Urinary bladder (tissue), 4 donors: ENCODE results near the gene PIK3AP1. TPM values are rescaled to one million over a fixed set of nuclear protein-coding genes. Genes with fewer than 3 reads are reported as not detected.

Experiments
- DNase-seq: peaks from one replicate; pipeline ENCODE4 v3.0.0-alpha.2; 2015; ENCODE audit errors: extremely low spot score
- H3K27ac ChIP-seq: one replicate; pipeline ENCODE4 v1.5.1; 2013; ENCODE audit warnings: low read depth, mild to moderate bottlenecking, moderate library complexity
- H3K36me3 ChIP-seq: one replicate; pipeline ENCODE4 v1.6.1; 2013; ENCODE audit warnings: mild to moderate bottlenecking, moderate library complexity; ENCODE audit not compliant: insufficient read depth
- H3K4me1 ChIP-seq: one replicate; pipeline ENCODE4 v1.6.1; 2013; ENCODE audit warnings: mild to moderate bottlenecking, moderate library complexity; ENCODE audit not compliant: insufficient read depth
- H3K4me3 ChIP-seq: one replicate; pipeline ENCODE4 v1.5.1; 2013; ENCODE audit warnings: low read depth, low read length
- WGBS: extraction: QIAGEN DNeasy Blood & Tissue Kit; methylation state at CpG from one replicate; pipeline ENCODE4 v1.1.7; 2013; 5-methylcytosine and 5-hydroxymethylcytosine counted together
- polyA plus RNA-seq: library from polyadenylated mRNA; stranded (reverse); fragments of 200-250 nt; gene quantifications from one replicate; pipeline ENCODE4 v1.2.3, GENCODE V29; 2013
- total RNA-seq: library from RNA; depleted of rRNA; stranded (reverse); fragments of >200 nt; gene quantifications from one replicate; pipeline ENCODE4 v1.2.3, GENCODE V29; 2014
- donor health status: healthy with polysubstance abuse.
- donor health status: healthy.

The PIK3AP1 gene
- total and polyA plus RNA-seq, 2 donors: 3.7 to 6.6 TPM

DNA sequence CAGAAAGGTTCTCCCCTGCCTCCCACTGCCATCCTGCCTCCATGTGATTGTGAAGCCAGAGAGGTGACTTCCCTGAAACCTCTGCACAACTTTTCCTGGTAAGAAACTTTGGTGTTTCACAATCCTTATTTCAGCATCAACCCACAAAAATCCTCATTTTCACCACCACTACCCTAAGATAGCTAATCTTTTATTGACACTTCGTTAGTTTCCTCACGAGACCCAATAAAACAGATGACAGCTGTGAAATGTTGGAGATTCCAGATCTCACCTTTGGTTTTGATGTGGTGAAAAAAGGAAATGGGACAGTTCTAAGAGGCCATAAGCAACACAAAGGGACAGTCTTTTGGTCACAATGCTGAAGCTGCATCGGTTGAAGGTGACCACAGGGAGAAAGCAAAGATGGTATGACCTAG, 73.6 kb downstream of the PIK3AP1 start:
- Histone ChIP-seq H3K4me3 (no peak overlapping the region), H3K36me3 (no peaks in the 10 kb centered on the region), H3K27ac (no peak overlapping the region), H3K4me1 (no peaks in the 10 kb centered on the region)
- no peak for DNase-seq
- WGBS: 61% methylated on average over 3 of the region's 3 CpGs

DNA sequence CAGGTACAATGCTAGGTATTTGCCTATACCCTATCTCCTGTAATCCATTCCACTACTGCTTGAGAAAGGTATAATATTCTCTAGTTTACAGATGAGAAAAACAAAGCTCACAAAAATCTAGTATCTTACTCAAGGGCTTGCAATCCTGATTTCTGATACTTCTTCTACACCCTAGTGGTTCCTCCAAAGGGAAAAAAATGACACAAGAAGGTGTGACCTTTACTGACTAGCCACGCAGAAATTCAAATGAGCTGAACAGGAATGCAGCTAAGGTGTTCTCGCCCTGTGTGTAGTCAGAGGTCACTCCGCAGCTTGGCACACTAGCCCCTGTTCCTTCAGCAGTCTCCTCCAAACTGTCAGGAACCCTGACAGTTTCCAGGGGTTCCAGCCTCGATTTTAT, 74.0 kb downstream of the PIK3AP1 start:
- WGBS: 77% methylated on average over 4 of the region's 4 CpGs
- H3K27ac ChIP-seq: no peak overlapping the region
- H3K4me1 ChIP-seq: no peaks in the 10 kb centered on the region
- no peaks in the 10 kb centered on the region for H3K36me3 ChIP-seq
- no peak overlapping the region for H3K4me3 ChIP-seq
- no peak for DNase-seq

DNA sequence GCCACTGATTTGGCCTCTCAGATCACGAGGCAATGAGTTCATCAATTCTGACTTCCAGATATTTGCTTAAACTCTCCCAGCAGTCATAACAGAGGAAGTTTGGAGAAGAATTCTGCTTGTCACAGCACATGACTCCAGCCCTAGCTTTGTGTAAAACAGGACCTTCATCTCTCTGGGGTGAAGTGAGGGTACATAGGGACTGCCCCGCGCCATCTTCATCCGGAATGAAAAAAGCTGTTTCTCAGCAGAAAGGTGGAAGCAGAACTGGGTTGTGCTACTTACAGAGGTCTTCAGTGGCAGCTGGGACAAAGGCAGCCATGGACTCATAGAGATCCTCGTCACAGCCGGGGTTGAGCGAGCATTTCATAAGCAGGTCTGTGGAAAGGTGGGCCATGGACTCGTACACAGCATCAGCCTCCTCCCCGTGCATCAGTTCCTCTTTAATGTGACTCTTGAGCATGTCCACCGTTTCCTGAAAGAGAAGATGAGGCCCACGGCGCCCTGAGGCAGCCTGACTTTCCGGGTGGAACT, 75.1 kb downstream of the PIK3AP1 start:
- 87% methylated on average over 13 of the region's 13 CpGs for WGBS
- Histone ChIP-seq H3K4me3 (no peak overlapping the region), H3K4me1 (no peaks in the 10 kb centered on the region), H3K36me3 (no peaks in the 10 kb centered on the region), H3K27ac (no peak overlapping the region)
- no peak for DNase-seq

DNA sequence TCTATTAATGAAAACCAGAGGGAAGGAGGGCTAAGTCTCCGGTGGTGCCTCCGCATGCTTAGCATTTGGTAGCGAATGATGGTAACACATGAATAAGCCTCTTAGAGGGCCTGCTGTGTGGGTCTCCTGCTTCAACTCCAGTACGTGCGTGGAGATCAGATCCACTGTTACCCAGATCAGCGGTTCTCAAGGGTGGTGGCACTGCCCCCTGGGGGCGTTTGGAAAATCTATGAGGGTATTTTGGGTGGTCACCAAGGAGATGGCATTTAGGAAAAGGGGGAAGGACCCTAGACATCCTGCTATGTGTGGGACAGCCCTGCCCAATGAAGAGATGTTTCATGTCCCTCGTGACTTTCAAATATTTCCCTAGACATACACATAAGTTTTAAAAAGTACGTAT, 76.4 kb downstream of the PIK3AP1 start:
- no peak for DNase-seq
- no peak overlapping the region for H3K4me3 ChIP-seq
- no peak overlapping the region for H3K27ac ChIP-seq
- WGBS: 82% methylated on average over 9 of the region's 9 CpGs
- no peaks in the 10 kb centered on the region for H3K36me3 ChIP-seq
- no peaks in the 10 kb centered on the region for H3K4me1 ChIP-seq

DNA sequence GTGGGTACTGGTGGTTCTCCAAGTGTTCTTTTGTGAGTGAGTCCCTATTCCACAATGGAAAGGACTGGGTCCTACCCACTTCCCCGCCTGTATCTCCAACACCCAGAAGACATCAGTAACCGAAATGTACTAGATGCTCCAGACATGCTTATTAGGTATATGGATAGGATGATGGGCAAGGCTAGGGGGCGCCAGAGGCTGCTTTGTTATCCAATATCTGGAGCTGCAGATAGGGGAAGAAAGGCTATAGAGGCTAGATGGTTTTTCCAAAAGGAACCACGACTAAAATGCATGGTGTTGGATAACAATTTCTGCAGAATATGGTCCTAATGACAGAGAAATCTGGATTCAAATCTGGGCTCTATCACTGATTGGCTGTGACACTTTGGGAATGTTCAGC, 77.3 kb downstream of the PIK3AP1 start:
- H3K4me1 ChIP-seq: no peaks in the 10 kb centered on the region
- H3K4me3 ChIP-seq: no peak overlapping the region
- WGBS: 54% methylated on average over 4 of the region's 4 CpGs
- no peak overlapping the region for H3K27ac ChIP-seq
- no peak for DNase-seq
- H3K36me3 ChIP-seq: no peaks in the 10 kb centered on the region

DNA sequence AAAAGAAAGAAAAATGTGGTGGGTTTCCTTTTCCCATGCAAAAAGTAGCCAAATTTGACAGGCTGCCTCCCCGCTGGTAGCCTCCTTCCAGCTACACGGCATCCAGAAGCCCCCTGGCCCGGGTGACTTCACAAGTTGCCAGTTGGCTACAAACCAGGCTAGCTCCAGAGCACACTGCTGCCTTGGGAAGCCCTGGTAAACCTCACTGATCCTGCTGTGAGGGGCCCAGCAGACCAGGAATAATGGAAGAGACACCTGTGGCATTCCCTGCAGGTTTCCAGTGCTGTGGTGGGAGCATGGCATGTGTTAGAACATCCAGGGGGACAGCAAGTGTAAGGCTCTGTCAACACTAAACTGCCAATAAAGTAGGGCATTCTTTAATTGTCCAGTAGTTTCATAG, 77.8 kb downstream of the PIK3AP1 start:
- DNase-seq: no peak
- Histone ChIP-seq H3K4me3 (no peak overlapping the region), H3K4me1 (no peaks in the 10 kb centered on the region), H3K36me3 (no peaks in the 10 kb centered on the region), H3K27ac (no peak overlapping the region)
- WGBS: 57% methylated on average over 3 of the region's 3 CpGs

DNA sequence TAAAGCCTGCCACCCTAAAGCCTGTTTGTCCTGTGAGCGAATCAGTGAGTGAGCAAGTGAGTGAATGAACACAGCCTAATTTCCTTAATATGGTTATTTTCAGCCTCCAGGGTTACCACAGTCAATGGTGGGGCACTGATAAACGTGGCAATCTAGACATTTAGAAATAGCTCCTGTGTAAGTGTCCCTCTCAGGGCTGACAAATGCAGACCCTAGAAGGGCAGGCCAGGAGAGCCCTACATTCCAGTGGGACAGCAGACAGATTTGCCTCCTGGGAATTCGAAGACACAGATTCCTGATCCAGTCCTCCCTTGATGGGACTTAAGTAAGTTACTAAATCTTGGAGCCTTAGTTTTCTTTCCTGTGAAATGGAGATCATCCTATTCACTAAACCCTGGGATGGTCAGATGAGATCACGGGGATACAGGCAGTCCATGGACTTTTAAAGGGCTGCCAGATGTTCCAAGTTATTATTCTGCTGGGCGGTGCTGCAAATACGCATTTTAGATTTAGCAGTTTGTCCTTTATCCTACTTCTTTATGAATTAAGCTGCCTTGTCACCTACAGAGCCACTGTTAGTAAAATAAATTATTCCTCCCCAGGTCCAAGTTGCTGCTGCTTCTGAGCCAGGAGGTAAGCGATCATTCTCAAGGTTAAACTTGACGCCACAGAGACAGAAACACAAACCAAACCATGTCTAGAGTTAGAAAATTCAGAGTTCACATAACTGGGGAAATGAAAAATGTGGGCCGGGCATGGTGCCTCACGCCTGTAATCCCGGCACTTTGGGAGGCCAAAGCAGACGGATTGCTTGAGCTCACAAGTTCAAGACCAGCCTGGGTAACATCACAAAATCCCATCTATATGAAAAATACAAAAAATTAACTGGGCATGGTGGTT, 78.7 kb downstream of the PIK3AP1 start:
- no peak overlapping the region for H3K27ac ChIP-seq
- 82% methylated on average over 12 of the region's 12 CpGs for WGBS
- H3K4me1 ChIP-seq: no peaks in the 10 kb centered on the region
- DNase-seq: no peak
- H3K36me3 ChIP-seq: no peaks in the 10 kb centered on the region
- no peak overlapping the region for H3K4me3 ChIP-seq

DNA sequence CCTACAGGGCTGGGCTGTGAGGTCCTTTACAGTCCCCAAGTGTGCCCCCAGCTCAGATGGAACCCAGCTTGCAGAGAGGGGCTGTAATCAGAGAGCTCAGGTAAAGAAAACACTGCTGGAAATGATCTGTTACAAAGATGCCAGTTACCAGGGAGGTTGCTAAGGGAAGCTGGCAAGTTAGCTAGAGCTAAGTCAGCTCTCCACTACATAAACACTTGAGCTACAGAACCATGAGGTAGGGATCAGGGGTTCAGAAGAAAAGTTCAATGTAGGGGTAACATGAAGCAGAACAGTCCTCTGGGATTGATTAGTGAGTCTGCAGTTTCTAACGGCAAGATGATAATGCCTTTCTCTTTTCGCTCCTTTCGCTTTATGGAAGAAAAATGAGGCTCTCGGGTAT, 80.4 kb downstream of the PIK3AP1 start:
- no peaks in the 10 kb centered on the region for H3K4me1 ChIP-seq
- H3K27ac ChIP-seq: no peak overlapping the region
- no peak for DNase-seq
- H3K4me3 ChIP-seq: no peak overlapping the region
- H3K36me3 ChIP-seq: no peaks in the 10 kb centered on the region
- WGBS: 59% methylated on average over 4 of the region's 4 CpGs

DNA sequence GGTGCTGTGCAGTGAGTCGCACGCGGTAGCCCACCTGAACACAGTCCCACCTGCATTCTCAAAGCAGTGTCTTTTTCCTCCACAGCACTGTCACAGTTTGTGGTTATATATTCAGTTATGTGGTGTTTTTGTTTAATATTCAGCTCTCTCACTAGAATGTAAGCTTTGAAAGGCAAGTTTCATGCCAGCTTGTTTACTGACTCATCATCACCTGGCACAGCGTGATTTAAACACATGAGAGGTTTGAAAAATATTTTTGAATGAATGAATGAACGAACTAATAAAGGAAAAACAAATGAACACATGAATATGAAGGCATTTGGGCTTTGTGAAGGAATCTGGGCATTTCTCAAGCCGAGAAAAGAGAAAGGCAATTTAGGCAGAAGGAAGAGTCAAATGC, 81.6 kb downstream of the PIK3AP1 start:
- Histone ChIP-seq H3K27ac (no peak overlapping the region), H3K4me1 (no peaks in the 10 kb centered on the region), H3K4me3 (no peak overlapping the region), H3K36me3 (no peaks in the 10 kb centered on the region)
- WGBS: 87% methylated on average over 6 of the region's 6 CpGs
- DNase-seq: no peak

DNA sequence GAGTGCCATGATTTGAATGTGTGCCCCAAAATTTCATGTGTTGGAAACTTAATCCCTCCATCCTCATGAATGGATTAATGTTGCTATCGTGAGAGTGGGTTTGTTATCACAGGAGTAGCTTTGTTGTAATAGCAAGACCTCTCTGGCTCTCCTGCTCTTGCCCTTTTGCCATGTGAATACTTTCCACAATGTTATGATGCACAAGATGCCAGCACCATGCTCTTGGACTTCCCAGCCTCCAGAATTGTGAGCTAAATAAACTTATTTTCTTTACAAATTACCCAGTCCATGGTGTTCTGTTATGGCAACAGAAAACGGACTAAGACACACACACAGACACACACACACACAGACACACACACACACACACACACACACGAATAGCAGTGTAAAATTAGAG, 82.2 kb downstream of the PIK3AP1 start:
- WGBS: 79% methylated on average over 3 of the region's 3 CpGs
- no peak overlapping the region for H3K27ac ChIP-seq
- no peaks in the 10 kb centered on the region for H3K36me3 ChIP-seq
- no peak overlapping the region for H3K4me3 ChIP-seq
- no peak for DNase-seq
- H3K4me1 ChIP-seq: no peaks in the 10 kb centered on the region

DNA sequence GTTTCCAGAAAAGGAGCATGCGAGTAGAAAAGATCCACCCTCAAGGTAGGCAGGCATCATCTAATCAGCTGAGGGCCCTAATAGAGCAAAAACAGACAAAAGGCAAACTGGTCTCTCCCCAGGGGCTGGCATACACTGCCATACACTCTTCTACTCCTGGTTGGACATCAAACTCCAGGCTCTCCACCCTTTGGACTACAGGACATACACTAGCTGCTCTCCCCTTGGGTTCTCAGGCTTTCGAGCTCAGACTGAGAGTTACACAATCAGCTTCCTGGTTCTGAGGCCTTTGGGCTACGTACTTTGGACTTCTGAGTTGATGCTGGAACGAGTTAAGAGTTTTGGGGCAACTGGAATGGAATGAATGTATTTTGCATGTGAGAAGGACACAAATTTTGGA, 82.6 kb downstream of the PIK3AP1 start:
- Histone ChIP-seq H3K4me3 (no peak overlapping the region), H3K36me3 (no peaks in the 10 kb centered on the region), H3K27ac (no peak overlapping the region), H3K4me1 (no peaks in the 10 kb centered on the region)
- no peak for DNase-seq
- WGBS: 89% methylated on average over 4 of the region's 4 CpGs

DNA sequence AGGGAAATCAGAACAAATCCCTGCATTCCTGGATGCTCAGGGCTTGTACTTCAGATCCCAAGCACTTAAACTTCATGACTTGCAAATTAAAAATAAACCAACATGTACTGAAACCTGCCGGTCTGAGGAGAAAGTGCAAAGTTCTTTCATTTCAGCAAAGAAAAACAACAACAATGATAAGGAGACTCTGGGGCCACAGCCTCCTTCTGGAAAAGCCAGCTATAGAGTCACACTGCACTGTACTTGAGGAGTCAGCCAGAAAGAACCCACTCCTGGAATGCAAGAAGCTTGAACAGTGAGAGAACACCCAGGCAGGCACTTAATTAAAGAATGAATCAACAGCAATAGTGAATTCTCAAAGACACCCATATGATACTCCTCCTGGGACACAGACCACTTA, 83.8 kb downstream of the PIK3AP1 start:
- no peaks in the 10 kb centered on the region for H3K4me1 ChIP-seq
- no peak overlapping the region for H3K27ac ChIP-seq
- 38% methylated on average over 1 of the region's 1 CpG for WGBS
- no peak overlapping the region for H3K4me3 ChIP-seq
- no peak for DNase-seq
- H3K36me3 ChIP-seq: no peaks in the 10 kb centered on the region

DNA sequence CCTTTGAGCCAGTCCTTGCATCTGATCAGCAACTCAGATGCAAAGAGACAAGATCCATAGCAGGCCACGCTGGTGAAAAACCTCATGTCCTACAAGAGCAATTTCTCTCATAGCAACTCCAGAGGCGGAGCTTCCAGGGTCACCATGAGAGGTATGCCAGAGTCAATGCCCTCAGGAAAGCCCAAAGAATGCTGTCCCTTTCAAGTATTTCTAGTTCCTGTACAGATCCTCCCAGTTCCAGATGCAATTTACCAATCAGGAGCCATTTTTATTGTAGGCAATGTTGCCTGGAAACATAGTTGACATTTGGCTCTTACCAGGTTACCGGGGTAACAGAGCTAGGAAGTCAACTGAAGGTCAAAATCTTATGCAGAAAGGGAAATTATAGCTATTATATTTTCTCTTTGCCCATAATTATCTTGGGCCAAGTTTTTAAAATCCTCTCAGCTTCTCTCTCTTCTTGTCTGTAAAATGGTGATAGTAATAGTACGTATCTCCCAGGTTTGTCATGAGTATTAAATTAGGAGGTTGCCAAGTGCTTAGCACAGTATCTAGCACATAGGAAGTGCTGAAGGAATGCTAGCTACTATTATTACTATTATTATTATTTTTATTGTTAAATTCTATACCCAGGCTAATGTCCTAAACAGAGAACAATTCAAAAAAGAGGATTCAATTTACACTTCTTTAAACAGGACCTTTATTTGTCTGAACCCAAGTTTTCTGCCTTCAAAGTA, 87.2 kb downstream of the PIK3AP1 start:
- Histone ChIP-seq H3K4me1 (no peaks in the 10 kb centered on the region), H3K36me3 (no peaks in the 10 kb centered on the region), H3K4me3 (no peak overlapping the region), H3K27ac (no peak overlapping the region)
- WGBS: 75% methylated on average over 4 of the region's 4 CpGs
- DNase-seq: peak; percentile 36

DNA sequence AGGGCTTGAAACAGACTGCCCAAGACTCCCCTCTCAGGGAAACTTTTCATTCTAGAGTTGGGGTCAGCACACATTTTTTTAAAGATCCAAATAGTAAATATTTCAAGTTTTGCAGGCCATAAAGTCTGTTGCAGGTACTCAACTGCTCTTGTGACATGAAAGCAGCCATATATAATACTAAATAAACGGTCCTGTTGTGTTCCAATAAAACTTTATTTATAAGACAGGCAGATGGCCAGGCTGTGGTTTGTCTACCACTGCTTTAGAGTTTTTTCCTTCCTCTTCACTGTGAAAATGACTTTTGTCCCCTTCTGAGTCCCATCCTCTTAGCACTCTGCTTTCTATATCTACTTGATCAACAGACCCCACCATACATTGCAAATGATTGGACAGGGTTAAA, 93.0 kb downstream of the PIK3AP1 start:
- no peak overlapping the region for H3K4me3 ChIP-seq
- no peaks in the 10 kb centered on the region for H3K36me3 ChIP-seq
- DNase-seq: no peak
- 38% methylated on average over 1 of the region's 1 CpG for WGBS
- no peaks in the 10 kb centered on the region for H3K4me1 ChIP-seq
- H3K27ac ChIP-seq: no peak overlapping the region
